GM12878 (cell line): ENCODE data around the gene SMPD2. TPM values are rescaled to one million over a fixed set of nuclear protein-coding genes. Genes with fewer than 3 reads are reported as not detected.

Experiments used
- ATAC-seq: fragments of 200-7000 bp; cut with Tn5 transposase; 3 replicates; pipeline ENCODE4 v1.9.1; 2020; ENCODE audit warnings: mild to moderate bottlenecking, moderate library complexity
- BruUV-seq: library from RNA; stranded (reverse); fragments of 400-500 nt; replicated peaks from 2 replicates; lab custom pipeline; 2021; lab: Mats Ljungman, UMichigan
- CTCF ChIA-PET: fragments of 300-600 bp; sonication (Branson Sonifier 250); formaldehyde crosslinking; extraction: SDS; loops from one replicate; lab custom pipeline; 2021; ENCODE audit warnings: inconsistent platforms; lab: Yijun Ruan, JAX
- POLR2A ChIA-PET: fragments of 350-600 bp; formaldehyde crosslinking; extraction: SDS; loops from one replicate; lab custom pipeline; 2021; ENCODE audit warnings: inconsistent platforms; lab: Charles Lee
- RAD21 ChIA-PET: fragments of 300-600 bp; sonication (Branson Sonifier 250); formaldehyde crosslinking; loops from one replicate; lab custom pipeline; 2023; ENCODE audit warnings: antibody characterized with exemption; ENCODE audit not compliant: unreplicated experiment; lab: Charles Lee
- SMC1A ChIA-PET: fragments of 300-600 bp; sonication (Branson Sonifier 250); formaldehyde crosslinking; loops from one replicate; lab custom pipeline; 2023; ENCODE audit not compliant: unreplicated experiment, uncharacterized antibody; lab: Charles Lee
- DNase-seq: peaks from one replicate; pipeline ENCODE4 v3.0.0-alpha.2; 2011; ENCODE audit warnings: low read depth, low spot score
- FAIRE-seq: peaks from 3 replicates; lab custom pipeline; 2011; peaks lifted over from hg19 to GRCh38; lab: Jason Lieb, UNC
- H2AFZ ChIP-seq: 2 replicates; pipeline ENCODE4 v1.6.0; 2011; ENCODE audit warnings: low read depth, low read length, control low read depth; ENCODE audit not compliant: control insufficient read depth
- H3K27ac ChIP-seq: 2 replicates; pipeline ENCODE4 v1.5.1; 2011; ENCODE audit warnings: control low read depth; ENCODE audit not compliant: control insufficient read depth, insufficient read depth
- H3K27me3 ChIP-seq, 2 experiments: replicated peaks in 1 of 2; 2 replicates each; pipeline versions ENCODE4 v1.6.0 to v1.6.1; 2011; ENCODE audit warnings: low read length in 1 of 2; ENCODE audit not compliant: control insufficient read depth in 2 of 2, insufficient read depth in 2 of 2
- H3K36me3 ChIP-seq, 2 experiments: 2 replicates each; pipeline ENCODE4 v1.5.1; 2011; ENCODE audit warnings: low read length in 1 of 2; ENCODE audit not compliant: control insufficient read depth in 2 of 2, insufficient read depth in 2 of 2
- H3K4me1 ChIP-seq: 2 replicates; pipeline ENCODE4 v1.6.1; 2011; ENCODE audit warnings: mild to moderate bottlenecking, low read length, moderate library complexity, mixed read lengths; ENCODE audit not compliant: control insufficient read depth, insufficient read depth
- H3K4me2 ChIP-seq: 2 replicates; pipeline ENCODE4 v1.6.0; 2011; ENCODE audit warnings: control low read depth; ENCODE audit not compliant: control insufficient read depth, insufficient read depth
- H3K4me3 ChIP-seq: fragments of 200-600 bp; sonication (generic); 2 replicates; pipeline ENCODE4 v1.5.1; 2016
- H3K79me2 ChIP-seq: 2 replicates; pipeline ENCODE4 v1.6.0; 2011; ENCODE audit warnings: low read length; ENCODE audit not compliant: control insufficient read depth, insufficient read depth
- H3K9ac ChIP-seq: 2 replicates; pipeline ENCODE4 v1.8.0; 2011; ENCODE audit warnings: low read length, control low read depth, mixed read lengths; ENCODE audit not compliant: control insufficient read depth, insufficient read depth
- H3K9me3 ChIP-seq: replicated peaks from 3 replicates; pipeline ENCODE4 v1.5.1; 2011; ENCODE audit warnings: mild to moderate bottlenecking, low read length; ENCODE audit not compliant: control insufficient read depth, insufficient read depth
- H4K20me1 ChIP-seq: 2 replicates; pipeline ENCODE4 v1.6.0; 2011; ENCODE audit not compliant: control insufficient read depth, insufficient read depth
- ASH2L ChIP-seq: fragments of 300-600, 200-600 bp; sonication (generic); IDR thresholded peaks from 2 replicates; pipeline ENCODE4 v1.6.1; 2017; ENCODE audit warnings: low read depth, mild to moderate bottlenecking, borderline replicate concordance
- CBFB ChIP-seq: IDR thresholded peaks from 2 replicates; pipeline ENCODE4 v1.6.1; 2016; ENCODE audit warnings: antibody characterized with exemption, low read depth
- CHD2 ChIP-seq: IDR thresholded peaks from 2 replicates; pipeline ENCODE4 v1.6.1; 2011; ENCODE audit warnings: low read depth, low read length, improper control_type of control experiment, borderline replicate concordance
- CREB1 ChIP-seq: IDR thresholded peaks from 2 replicates; pipeline ENCODE4 v1.6.1; 2012; ENCODE audit warnings: low read depth, mild to moderate bottlenecking, inconsistent platforms
- EGR1 ChIP-seq, 2 experiments: IDR thresholded peaks; 1 replicate in 1 of 2; 2 replicates in 1 of 2; pipeline ENCODE4 v1.6.1; 2011 to 2012; ENCODE audit warnings: low read depth in 2 of 2, low read length in 2 of 2, borderline replicate concordance in 1 of 2, mild to moderate bottlenecking in 1 of 2, moderate library complexity in 1 of 2
- MTA3 ChIP-seq: IDR thresholded peaks from 2 replicates; pipeline ENCODE4 v1.6.1; 2012; ENCODE audit warnings: low read length, inconsistent platforms, borderline replicate concordance
- MYC ChIP-seq: IDR thresholded peaks from 2 replicates; pipeline ENCODE4 v1.6.1; 2011; ENCODE audit warnings: mild to moderate bottlenecking, low read length, moderate library complexity, inconsistent platforms; ENCODE audit not compliant: insufficient read depth, insufficient replicate concordance, insufficient read length, severe bottlenecking
- NBN ChIP-seq: fragments of 450-650 bp; IDR thresholded peaks from 2 replicates; pipeline ENCODE4 v1.6.1; 2016
- RB1 ChIP-seq: fragments of 450-650 bp; formaldehyde crosslinking; IDR thresholded peaks from 2 replicates; pipeline ENCODE4 v1.6.1; 2017; ENCODE audit warnings: mild to moderate bottlenecking, borderline replicate concordance
- SIN3A ChIP-seq: IDR thresholded peaks from 2 replicates; pipeline ENCODE4 v1.6.1; 2012; ENCODE audit warnings: low read depth, low read length, improper control_type of control experiment
- SP1 ChIP-seq: IDR thresholded peaks from one replicate; pipeline ENCODE4 v1.6.1; 2011; ENCODE audit warnings: low read depth, low read length
- TCF7 ChIP-seq: IDR thresholded peaks from 2 replicates; pipeline ENCODE4 v1.6.1; 2014; ENCODE audit warnings: antibody characterized with exemption, borderline replicate concordance
- YY1 ChIP-seq: IDR thresholded peaks from 2 replicates; pipeline ENCODE4 v1.6.1; 2011; ENCODE audit warnings: low read depth, mild to moderate bottlenecking, low read length
- ZBED1 ChIP-seq: IDR thresholded peaks from 2 replicates; pipeline ENCODE4 v1.6.1; 2016; ENCODE audit warnings: borderline replicate concordance
- WGBS: methylation state at CpG from one replicate; pipeline ENCODE4 v1.1.6; 2016; ENCODE audit warnings: low lambda C conversion rate; ENCODE audit not compliant: insufficient replicate concordance, insufficient coverage; ENCODE audit errors: missing lambda C conversion rate; 5-methylcytosine and 5-hydroxymethylcytosine counted together
- in situ Hi-C: fragments of 300-500 bp; cut with MboI; formaldehyde crosslinking; loops from 9 replicates; pipeline ENCODE4 v1.14.3; 2018; ENCODE audit warnings: mixed read lengths
- intact Hi-C: fragments of 100-400 bp; cut with micrococcal nuclease; formaldehyde crosslinking; loops from one replicate; pipeline ENCODE4 v1.14.2; 2022; ENCODE audit not compliant: unreplicated experiment
- polyA plus RNA-seq, 11 experiments: library from polyadenylated mRNA; depleted of rRNA in 4 of 11; unstranded in 6 of 11; stranded (reverse) in 5 of 11; fragments of >200 nt; fragmentation: Nextera tagmentation in 4 of 11; fragmentation: Illumina TruSeq in 1 of 11; extraction: Ambion mirVana in 4 of 11; extraction: Trizol in 1 of 11; gene quantifications; 1 replicate in 1 of 11; 2 replicates in 10 of 11; pipeline versions ENCODE4 v1.2.1 to v1.2.3, GENCODE V29; 2011 to 2016; ENCODE audit warnings: inconsistent platforms in 2 of 11, missing spikeins in 2 of 11, low read depth in 1 of 11
- total RNA-seq, 4 experiments: library from RNA; depleted of rRNA in 3 of 4; stranded (reverse); fragments of >200 nt in 3 of 4; fragmentation: Illumina TruSeq in 1 of 4; extraction: Trizol in 1 of 4; gene quantifications; 2 replicates each; pipeline versions ENCODE4 v1.2.1 to v1.2.3, GENCODE V29; 2013 to 2021
- TF ChIP-seq, protein P1 (sequence below): fragments of 450-650 bp; formaldehyde crosslinking; IDR thresholded peaks from 2 replicates; pipeline ENCODE4 v1.4.0; 2020; ENCODE audit warnings: mild to moderate bottlenecking, moderate library complexity
- TF ChIP-seq, protein P2 (sequence below): fragments of 450-650 bp; IDR thresholded peaks from 2 replicates; pipeline ENCODE4 v1.6.1; 2017; ENCODE audit warnings: mild to moderate bottlenecking
- TF ChIP-seq, protein P3 (sequence below): fragments of 450-650 bp; IDR thresholded peaks from 2 replicates; pipeline ENCODE4 v1.6.1; 2016; ENCODE audit warnings: mild to moderate bottlenecking

SMPD2 gene
- total and polyA plus RNA-seq, 10 of the 15 experiments (the other 5 are each of a cell fraction or from before 2014, with no cell fraction given), result 0.06 to 15.4 (median 9.7) TPM

- RAD21 ChIA-PET, result no interaction called here
- SMC1A ChIA-PET, result no interaction called here
- no peak overlapping the region for H3K4me2 ChIP-seq
- H3K79me2 ChIP-seq, result no peaks in the 10 kb centered on the region
- BruUV-seq, result no TSS peak
- H2AFZ ChIP-seq, result peak overlapping the region; percentile 4; the same call in 1 of the 2 replicates
- intact Hi-C loops, result no loop called here
- DNase-seq (no peak), ATAC-seq (no peak), FAIRE-seq (no peak)
- H3K27ac ChIP-seq, result no peak overlapping the region
- no peak overlapping the region for H3K9ac ChIP-seq
- TF ChIP-seq ASH2L, result no peak
- no peak for TF ChIP-seq TCF7
- TF ChIP-seq, protein P1, sequence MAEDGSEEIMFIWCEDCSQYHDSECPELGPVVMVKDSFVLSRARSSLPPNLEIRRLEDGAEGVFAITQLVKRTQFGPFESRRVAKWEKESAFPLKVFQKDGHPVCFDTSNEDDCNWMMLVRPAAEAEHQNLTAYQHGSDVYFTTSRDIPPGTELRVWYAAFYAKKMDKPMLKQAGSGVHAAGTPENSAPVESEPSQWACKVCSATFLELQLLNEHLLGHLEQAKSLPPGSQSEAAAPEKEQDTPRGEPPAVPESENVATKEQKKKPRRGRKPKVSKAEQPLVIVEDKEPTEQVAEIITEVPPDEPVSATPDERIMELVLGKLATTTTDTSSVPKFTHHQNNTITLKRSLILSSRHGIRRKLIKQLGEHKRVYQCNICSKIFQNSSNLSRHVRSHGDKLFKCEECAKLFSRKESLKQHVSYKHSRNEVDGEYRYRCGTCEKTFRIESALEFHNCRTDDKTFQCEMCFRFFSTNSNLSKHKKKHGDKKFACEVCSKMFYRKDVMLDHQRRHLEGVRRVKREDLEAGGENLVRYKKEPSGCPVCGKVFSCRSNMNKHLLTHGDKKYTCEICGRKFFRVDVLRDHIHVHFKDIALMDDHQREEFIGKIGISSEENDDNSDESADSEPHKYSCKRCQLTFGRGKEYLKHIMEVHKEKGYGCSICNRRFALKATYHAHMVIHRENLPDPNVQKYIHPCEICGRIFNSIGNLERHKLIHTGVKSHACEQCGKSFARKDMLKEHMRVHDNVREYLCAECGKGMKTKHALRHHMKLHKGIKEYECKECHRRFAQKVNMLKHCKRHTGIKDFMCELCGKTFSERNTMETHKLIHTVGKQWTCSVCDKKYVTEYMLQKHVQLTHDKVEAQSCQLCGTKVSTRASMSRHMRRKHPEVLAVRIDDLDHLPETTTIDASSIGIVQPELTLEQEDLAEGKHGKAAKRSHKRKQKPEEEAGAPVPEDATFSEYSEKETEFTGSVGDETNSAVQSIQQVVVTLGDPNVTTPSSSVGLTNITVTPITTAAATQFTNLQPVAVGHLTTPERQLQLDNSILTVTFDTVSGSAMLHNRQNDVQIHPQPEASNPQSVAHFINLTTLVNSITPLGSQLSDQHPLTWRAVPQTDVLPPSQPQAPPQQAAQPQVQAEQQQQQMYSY, result no peak
- no peak for TF ChIP-seq CHD2
- TF ChIP-seq, protein P2, sequence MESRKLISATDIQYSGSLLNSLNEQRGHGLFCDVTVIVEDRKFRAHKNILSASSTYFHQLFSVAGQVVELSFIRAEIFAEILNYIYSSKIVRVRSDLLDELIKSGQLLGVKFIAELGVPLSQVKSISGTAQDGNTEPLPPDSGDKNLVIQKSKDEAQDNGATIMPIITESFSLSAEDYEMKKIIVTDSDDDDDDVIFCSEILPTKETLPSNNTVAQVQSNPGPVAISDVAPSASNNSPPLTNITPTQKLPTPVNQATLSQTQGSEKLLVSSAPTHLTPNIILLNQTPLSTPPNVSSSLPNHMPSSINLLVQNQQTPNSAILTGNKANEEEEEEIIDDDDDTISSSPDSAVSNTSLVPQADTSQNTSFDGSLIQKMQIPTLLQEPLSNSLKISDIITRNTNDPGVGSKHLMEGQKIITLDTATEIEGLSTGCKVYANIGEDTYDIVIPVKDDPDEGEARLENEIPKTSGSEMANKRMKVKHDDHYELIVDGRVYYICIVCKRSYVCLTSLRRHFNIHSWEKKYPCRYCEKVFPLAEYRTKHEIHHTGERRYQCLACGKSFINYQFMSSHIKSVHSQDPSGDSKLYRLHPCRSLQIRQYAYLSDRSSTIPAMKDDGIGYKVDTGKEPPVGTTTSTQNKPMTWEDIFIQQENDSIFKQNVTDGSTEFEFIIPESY, result no peak
- TF ChIP-seq MYC, result no peak
- TF ChIP-seq SP1, result no peak
- TF ChIP-seq YY1, result no peak
- no peak for TF ChIP-seq EGR1 (IDR thresholded peaks at IDR 0.05; ENCODE audit: borderline replicate concordance in 1 of 2, low read depth in 2 of 2, low read length in 2 of 2)
- TF ChIP-seq CREB1, result no peak
- TF ChIP-seq NBN, result no peak
- no peak for TF ChIP-seq ZBED1
- no peak for TF ChIP-seq RB1
- no peak for TF ChIP-seq CBFB
- no peak for TF ChIP-seq MTA3
- no peak for TF ChIP-seq SIN3A
- TF ChIP-seq, protein P3, sequence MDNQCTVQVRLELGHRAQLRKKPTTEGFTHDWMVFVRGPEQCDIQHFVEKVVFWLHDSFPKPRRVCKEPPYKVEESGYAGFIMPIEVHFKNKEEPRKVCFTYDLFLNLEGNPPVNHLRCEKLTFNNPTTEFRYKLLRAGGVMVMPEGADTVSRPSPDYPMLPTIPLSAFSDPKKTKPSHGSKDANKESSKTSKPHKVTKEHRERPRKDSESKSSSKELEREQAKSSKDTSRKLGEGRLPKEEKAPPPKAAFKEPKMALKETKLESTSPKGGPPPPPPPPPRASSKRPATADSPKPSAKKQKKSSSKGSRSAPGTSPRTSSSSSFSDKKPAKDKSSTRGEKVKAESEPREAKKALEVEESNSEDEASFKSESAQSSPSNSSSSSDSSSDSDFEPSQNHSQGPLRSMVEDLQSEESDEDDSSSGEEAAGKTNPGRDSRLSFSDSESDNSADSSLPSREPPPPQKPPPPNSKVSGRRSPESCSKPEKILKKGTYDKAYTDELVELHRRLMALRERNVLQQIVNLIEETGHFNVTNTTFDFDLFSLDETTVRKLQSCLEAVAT, result no peak
- TF ChIP-seq, all 136 proteins: peak for 0
- Histone ChIP-seq H3K9me3 (no peaks in the 10 kb centered on the region), H3K27me3 (no peaks in the 10 kb centered on the region; a peak in 1 of 4 replicates), H4K20me1 (no peaks in the 10 kb centered on the region), H3K36me3 (no peaks in the 10 kb centered on the region), H3K4me1 (no peaks in the 10 kb centered on the region), H3K4me3 (no peak overlapping the region)
- in situ Hi-C loops, result no loop called here
- WGBS, result 39% methylated on average over 2 of the region's 2 CpGs
- CTCF ChIA-PET, result interaction anchor here (0.6 kb wide), 1 partner anchor 225 kb away, joined by 3 read pairs; no protein-coding TSS in a partner anchor
- POLR2A ChIA-PET, result no interaction called here
These were observed 15.6 kb upstream of the SMPD2 start for GRCh38 chr6:109424946-109425345.
